Measurements from ENCODE around the gene GRWD1. TPM values are rescaled to one million over a fixed set of nuclear protein-coding genes. Genes with fewer than 3 reads are reported as not detected.

GRWD1 gene
- total RNA-seq, 4 donors from 2014 or later = 19.5 to 90.5 (median 31.5) TPM

GRCh38 chr19:48455908-48456562, 10.3 kb downstream of the GRWD1 start:
- ATAC-seq (ENCODE audit: low FRiP score) = peak; percentile 9
- no peak for DNase-seq (ENCODE audit: low spot score)
- TF ChIP-seq, protein P1, sequence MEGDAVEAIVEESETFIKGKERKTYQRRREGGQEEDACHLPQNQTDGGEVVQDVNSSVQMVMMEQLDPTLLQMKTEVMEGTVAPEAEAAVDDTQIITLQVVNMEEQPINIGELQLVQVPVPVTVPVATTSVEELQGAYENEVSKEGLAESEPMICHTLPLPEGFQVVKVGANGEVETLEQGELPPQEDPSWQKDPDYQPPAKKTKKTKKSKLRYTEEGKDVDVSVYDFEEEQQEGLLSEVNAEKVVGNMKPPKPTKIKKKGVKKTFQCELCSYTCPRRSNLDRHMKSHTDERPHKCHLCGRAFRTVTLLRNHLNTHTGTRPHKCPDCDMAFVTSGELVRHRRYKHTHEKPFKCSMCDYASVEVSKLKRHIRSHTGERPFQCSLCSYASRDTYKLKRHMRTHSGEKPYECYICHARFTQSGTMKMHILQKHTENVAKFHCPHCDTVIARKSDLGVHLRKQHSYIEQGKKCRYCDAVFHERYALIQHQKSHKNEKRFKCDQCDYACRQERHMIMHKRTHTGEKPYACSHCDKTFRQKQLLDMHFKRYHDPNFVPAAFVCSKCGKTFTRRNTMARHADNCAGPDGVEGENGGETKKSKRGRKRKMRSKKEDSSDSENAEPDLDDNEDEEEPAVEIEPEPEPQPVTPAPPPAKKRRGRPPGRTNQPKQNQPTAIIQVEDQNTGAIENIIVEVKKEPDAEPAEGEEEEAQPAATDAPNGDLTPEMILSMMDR (IDR thresholded peaks at IDR 0.05) = no peak

DNA sequence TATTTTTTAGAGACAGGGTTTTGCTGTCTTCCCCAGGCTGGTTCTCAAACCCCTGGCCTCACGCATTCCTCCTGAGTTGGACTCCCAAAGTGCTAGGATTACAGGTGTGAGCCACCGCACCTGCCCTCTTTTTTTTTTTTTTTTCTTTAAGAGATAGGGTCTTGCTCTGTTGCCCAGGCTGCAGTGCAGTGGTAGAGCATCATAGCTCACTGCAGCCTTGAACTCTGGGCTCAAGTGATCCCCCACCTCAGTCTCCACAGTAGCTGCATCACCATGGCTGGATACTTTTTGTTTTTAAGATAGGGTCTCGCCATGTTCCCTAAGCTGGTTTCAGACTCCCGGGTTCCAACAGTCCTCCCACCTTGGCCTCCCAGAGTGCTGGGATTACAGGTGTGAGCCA, 11.1 kb downstream of the GRWD1 start:
- TF ChIP-seq, protein P1 (IDR thresholded peaks at IDR 0.05) = no peak
- ATAC-seq (ENCODE audit: low FRiP score) = no peak

DNA sequence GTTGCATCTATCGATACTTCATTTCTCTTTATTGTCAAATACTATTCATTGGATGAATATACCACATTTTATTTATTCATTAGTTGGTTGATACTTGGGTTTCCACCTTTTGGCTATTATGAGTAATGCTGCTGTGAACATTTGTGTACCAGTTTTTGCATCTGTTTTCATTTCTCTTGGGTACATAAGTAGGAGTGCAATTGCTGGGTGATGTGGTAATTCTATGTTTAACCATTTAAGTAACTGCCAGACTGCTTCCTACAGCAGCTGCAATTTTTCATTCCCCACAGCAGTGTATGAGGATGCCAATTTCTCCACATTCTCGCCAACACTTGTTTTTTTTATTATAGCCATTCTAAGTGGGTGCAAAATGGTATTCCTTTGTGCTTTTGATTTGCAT, 12.2 kb downstream of the GRWD1 start:
- ATAC-seq (ENCODE audit: low FRiP score) (no peak), DNase-seq (ENCODE audit: low spot score) (no peak)
- TF ChIP-seq, protein P1 (IDR thresholded peaks at IDR 0.05) = no peak

More for the DNA sequence above, 11.1 kb downstream of the GRWD1 start:
- DNase-seq (ENCODE audit: low spot score) = no peak

GRCh38 chr19:48461651-48461981, 15.8 kb downstream of the GRWD1 start:
- ATAC-seq (ENCODE audit: low FRiP score) = no peak
- TF ChIP-seq, protein P1 (IDR thresholded peaks at IDR 0.05) = no peak
- no peak for DNase-seq (ENCODE audit: low spot score)

DNA sequence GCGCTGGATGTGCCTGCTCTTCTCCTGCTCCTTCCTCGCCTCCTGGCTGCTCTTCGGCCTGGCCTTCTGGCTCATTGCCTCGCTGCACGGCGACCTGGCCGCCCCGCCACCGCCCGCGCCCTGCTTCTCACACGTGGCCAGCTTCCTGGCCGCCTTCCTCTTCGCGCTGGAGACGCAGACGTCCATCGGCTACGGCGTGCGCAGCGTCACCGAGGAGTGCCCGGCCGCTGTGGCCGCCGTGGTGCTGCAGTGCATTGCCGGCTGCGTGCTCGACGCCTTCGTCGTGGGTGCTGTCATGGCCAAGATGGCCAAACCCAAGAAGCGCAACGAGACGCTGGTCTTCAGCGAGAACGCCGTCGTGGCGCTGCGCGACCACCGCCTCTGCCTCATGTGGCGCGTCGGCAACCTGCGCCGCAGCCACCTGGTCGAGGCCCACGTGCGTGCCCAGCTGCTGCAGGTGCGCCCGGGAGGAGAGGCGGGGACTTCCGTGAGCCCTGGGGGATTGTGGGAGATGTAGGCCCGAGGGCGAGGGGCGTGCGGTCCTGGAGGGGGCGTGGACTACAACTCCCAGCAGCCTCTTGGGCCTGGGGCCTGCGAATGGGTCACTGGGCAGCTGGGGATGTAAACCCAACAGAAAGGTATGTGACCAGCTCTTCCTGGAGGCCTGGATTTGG, 16.3 kb downstream of the GRWD1 start:
- ATAC-seq (ENCODE audit: low FRiP score) = no peak
- DNase-seq (ENCODE audit: low spot score) = no peak
- TF ChIP-seq, protein P1 (IDR thresholded peaks at IDR 0.05) = no peak

GRCh38 chr19:48465215-48465614, 19.4 kb downstream of the GRWD1 start:
- TF ChIP-seq, protein P1 (IDR thresholded peaks at IDR 0.05) = no peak
- ATAC-seq (ENCODE audit: low FRiP score) (no peak), DNase-seq (ENCODE audit: low spot score) (no peak)

All from omental fat pad (tissue), 4 donors.